Stimulated activated CD8-positive, alpha-beta memory T cell treated with anti-CD3 and anti-CD28 coated beads, Interleukin-4, amount 100 ng/mL, for 4 hours (primary cell): ENCODE data around the gene VWA1.
A peak's percentile ranks its signal among the peaks of the same experiment; 100 is the strongest.

Source experiments
- DNase-seq, 2 donors: peaks; one replicate each; pipeline ENCODE4 v3.0.0-alpha.2; 2020; ENCODE audit warnings: low read depth in 2 of 2, low spot score in 1 of 2

Gene VWA1, protein sequence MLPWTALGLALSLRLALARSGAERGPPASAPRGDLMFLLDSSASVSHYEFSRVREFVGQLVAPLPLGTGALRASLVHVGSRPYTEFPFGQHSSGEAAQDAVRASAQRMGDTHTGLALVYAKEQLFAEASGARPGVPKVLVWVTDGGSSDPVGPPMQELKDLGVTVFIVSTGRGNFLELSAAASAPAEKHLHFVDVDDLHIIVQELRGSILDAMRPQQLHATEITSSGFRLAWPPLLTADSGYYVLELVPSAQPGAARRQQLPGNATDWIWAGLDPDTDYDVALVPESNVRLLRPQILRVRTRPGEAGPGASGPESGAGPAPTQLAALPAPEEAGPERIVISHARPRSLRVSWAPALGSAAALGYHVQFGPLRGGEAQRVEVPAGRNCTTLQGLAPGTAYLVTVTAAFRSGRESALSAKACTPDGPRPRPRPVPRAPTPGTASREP

GRCh38 chr1:1435106-1435903 is at the start of gene VWA1:
Gene VWA1, plus strand, starts transcription at chr1:1435690. Its CDS starts 59 bp downstream, at chr1:1435749.
- peak; percentile 15 to 36 for DNase-seq

- no peak for DNase-seq
Observed at GRCh38 chr1:1385931-1386330, 49.6 kb upstream of the VWA1 start.

- no peak for DNase-seq
Observed at GRCh38 chr1:1387098-1388077, 48.1 kb upstream of the VWA1 start.

- no peak for DNase-seq
Observed at GRCh38 chr1:1388078-1388472, 47.4 kb upstream of the VWA1 start.

GRCh38 chr1:1390675-1391074 is 44.8 kb upstream of the VWA1 start:
- DNase-seq = no peak

DNA sequence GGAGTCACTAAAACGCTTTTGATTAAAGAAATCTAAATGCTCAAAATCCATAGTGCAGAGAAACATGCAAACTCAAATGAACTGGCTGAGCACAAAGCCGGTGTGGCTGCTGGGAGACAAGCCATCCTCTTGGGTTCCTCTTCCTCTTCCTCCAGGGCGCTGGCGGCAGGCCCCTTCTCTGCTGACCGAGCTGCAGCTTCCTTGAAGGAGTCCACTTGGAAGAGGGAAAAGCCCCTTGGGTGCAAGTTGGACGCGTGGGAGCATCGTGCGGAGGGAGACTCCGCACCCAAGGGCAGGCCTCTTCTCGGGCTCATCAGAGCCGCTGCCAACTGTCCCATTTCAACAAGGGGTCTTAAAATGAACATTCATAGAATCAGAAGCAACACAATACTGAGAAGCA is 44.3 kb upstream of the VWA1 start:
- DNase-seq = no peak

DNA sequence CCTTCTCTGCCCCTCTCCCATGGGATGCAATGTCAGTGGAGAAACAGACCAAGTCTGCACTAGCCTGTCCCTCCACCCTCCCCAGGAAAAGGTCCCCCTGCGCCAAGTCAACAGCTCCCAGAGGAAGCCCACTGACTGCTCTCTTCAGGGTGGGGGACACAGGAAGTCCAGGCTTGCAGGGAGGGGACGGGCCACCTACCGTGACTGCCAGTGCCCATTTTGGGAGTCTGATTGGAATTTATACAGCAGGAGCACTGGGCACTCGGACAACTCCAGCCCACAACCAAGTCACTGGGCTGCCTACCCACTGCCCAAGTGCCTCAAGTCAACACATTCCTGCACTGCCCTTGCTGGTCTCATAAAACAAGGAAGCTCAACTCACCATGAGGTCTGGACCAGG is 42.5 kb upstream of the VWA1 start:
- DNase-seq = no peak

DNA sequence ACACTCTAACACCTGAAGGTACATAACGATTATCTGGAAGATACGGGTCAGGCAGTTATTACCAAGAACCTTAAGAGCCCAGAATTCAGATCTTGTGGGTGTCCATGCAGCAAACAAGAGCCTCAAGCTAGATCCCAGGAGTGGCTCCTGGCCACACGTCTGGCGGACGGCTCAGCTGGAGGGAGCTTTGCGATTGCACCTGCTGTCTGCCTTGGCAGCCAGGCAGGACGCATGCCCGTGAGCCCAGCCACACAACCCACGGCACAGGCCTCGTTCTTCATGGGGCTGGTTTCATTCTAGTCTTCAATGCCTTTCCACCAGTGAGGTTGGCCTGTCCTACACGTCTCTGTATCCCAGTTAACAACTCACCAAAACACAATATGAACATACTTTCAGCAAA is 42.1 kb upstream of the VWA1 start:
- no peak for DNase-seq

DNA sequence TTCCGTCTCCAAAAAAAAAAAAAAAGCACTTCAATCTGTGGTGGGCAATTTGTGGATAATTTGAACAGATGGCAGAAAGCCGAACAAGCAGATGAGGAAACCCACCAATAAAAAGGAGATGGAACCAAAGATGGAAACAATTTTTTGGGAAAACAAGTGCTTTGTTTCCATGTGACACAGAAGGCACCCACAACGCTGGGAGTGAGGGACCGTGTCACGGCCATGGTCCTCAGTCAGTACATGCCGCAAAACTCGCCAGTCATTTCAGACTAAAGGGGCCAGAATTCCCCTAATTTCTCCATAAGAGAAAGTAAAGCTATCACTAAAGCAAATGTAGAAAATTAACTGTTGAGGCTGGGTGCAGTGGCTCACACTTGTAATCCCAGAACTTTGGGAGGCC is 41.4 kb upstream of the VWA1 start:
- DNase-seq = no peak

DNA sequence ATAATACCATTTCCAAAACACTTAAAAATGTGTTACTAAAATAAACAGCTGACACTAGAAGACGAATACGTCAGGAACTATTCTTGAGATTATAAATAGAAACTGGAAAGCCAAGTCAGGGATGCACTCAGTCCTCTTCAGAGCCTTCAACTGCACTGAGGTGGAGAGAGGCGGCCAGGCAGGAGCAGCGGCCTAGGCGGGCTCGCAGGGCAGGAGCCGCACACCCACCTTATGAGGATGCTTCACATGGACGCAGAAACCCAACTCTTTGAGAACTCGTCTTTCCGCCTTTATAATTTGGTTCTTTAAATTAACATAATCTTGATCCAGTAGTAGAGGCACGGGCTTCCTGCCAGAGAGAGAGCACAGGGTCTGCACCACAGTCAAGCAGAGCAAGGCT is 40.3 kb upstream of the VWA1 start:
- no peak for DNase-seq

DNA sequence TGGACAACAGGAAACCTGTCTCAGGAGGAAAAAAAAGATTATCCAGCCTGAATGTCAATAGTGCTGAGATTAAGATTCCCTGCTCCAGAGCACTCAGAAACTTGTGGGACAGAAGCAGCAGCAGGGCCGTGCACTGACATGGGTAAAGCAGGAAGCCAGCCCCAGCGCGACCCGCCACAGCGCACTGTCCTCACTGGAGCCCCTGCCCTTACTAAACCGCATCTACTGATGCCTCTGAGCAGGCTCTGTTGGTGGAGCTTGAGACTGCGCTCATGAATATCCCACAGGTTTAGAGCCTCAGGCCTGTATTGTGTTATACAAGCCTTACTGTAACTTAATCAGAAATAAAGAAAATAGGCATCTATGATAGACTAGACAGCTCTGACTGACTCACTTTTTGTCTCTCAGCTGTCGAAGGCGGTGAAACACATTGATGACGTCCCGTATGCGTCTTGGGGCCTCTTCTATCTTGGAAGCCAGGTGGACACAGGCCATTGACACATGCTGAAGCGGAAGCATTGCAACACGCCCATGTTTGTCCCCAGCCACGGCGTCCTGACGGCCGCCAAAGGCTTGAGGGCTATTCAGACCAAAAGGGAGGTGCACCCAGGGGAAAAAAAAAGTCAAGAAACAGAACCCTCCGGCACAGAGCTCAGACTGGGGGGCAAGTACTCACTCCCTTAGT is 37.5 kb upstream of the VWA1 start:
- DNase-seq = no peak

DNA sequence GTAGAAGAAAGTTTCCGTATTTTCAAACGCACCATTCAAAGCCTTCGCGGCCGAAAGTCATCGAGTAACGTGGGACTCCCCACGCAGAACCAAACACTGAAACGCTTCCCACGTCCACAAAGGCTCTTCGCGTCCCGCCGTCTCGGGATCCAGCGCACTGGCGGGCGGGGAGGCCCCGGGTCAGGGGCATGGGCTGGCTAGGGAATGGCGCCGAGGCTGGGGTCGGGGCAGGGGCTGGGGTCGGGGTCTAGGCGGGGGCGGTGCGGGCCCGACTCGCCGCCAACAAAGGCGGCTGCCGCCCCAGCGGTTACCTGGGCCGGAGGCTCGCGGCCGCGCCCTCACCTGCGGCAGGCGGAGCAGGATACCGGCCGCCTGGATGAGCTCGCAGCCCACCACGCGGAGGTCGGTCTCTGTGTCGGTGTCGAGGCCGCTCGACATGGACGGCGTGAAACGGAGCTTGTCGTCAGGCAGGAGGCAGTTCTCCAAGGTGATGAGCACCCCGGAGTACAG is 36.8 kb upstream of the VWA1 start:
- no peak for DNase-seq

DNA sequence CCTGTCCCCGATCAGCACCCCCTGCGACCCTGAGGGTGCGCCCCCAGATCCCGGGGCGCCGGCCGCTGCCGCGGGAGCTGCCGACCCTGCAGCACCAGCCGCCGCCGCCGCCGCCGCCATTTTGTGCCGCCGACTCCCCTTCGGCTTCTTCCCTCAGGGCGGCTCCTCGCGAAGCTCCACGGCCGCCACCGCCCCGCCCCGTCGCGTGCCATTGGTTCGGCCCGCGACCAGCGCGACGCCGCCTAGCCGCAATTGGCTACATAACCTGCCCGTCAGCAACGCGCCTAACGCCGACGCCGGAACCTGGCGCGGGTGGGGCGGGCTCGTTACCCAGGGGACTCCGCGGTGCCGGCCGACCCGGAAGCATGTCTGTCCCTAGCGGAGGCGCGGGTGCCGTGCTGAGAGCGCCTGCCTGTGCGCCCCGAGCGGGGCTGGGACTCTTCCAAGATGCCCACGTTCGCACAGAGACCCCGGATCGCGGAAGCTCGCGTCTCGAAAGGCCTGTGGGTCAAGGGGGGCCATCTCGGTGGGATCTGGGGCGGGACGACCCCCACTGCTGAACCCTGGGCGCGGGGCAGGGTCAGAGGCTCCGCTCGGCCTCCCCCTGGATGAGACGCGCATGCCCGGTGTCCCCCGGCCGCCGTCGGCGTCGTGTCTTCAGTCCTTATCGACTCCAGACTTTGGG is 36.2 kb upstream of the VWA1 start, which contains the start of gene CCNL2:
CCNL2 (minus strand) TSS at position 149 of the 685 bp plus-strand sequence; CDS start at position 120, 29 bp downstream.
- DNase-seq = peak; percentile 97 to 99

GRCh38 chr1:1399872-1400575 is 35.5 kb upstream of the VWA1 start:
- no peak for DNase-seq

DNA sequence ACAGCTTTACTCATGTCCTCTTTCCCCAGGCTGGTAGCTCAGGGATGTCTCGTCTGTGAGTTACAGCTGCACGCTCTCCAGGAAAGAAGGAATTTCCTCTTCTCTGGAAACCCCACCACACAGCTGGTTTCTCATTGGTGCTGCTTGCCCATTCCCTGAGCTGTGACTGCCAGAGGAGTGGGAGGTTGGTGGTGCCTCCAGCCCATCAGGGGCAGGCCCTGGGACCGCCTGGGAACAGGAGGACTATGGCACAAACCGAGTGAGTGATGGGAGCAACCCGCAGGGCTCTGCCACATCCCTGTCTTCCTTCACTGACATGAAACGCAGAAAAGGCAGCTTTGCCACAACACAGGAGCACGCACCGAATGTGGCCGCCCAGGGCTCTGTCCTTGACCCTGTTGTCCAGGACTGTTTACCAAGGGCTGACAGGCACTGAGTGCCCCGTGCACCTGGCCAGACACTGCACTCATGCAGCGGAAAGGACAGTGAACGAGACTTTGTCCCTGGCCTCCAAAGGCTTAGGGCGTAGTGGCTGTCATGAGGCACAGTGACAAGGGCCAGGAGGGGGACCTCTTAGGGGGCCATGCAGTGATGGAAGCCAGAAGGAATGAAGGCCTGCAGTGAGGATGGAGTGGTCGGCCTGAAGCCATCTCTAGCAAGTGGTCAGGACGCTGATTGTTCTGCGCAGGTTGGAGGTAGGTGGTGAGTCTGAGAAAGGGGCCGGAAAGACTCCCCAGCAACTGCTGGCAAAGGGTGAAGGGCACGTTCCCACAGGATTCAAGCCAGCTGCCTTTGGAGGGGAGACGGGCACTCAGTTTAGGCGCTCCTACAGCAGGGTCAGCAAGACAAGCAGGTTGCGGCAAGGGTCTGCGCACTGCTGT is 34.7 kb upstream of the VWA1 start:
- DNase-seq = no peak

- no peak for DNase-seq
Observed at GRCh38 chr1:1401457-1402010, 34.0 kb upstream of the VWA1 start.

DNA sequence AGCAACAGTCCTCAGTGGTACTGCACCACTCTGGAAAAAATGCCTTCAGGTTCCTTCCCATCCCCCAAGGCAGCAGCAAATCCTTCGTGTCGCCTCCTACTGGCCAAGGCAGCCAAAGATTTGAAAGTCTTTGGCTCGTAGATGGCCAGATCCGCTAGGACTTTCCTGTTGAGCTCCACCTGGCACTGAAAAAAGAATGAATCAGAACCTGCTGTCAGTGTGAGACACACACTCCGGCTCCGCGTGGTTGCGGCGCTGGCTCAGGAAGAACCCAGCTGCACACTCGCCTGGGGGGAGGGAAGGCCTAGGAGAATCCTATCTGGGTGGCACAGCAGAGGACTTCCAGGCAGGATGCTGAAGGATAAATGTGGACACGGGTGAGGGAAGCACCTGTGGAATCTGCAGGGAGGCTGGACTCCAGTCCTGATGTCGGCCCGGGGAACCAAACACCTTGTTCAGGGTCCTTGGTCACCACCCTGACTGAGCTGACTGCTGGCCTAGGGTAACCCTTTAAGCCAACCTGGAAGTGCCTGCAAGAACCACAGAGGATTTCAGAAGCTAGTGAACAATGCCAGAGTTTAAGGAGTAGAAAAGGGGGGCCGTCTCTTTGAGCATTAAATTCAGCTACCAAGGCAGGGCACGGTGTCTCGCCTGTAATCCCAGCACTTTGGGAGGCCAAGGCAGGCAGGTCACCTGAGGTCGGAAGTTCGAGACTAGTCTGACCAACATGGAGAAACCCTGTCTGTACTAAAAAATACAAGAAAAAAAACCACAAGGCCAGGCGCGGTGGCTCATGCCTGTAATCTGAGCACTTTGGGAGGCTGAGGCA is 33.2 kb upstream of the VWA1 start:
- no peak for DNase-seq
